Measurements from ENCODE around the gene SUMF1.
"Not testable (repeated sequence)": the region's sequence is repeated elsewhere in the genome, so short reads cannot be mapped to it uniquely, and the experiment has no call there.

SUMF1 gene

DNA sequence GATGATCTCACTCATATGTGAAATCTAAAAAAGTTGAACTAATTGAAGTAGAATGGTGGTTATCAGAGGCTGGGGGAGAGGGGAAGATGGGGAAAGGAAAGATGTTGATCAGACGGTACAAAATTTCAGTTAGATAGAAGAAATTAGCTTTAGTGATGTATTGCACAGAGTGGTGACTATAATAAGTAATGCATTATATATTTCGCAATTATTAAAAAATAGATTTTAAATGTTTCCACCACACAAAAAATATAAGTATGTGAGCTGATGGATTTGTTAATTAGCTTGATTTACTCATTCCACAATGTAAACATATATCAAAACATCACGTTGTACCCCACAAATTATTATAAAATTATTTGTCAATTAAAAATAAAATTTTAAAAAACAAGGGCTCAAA lies 8.1 kb downstream of the SUMF1 start:
- no peak for DNase-seq

DNA sequence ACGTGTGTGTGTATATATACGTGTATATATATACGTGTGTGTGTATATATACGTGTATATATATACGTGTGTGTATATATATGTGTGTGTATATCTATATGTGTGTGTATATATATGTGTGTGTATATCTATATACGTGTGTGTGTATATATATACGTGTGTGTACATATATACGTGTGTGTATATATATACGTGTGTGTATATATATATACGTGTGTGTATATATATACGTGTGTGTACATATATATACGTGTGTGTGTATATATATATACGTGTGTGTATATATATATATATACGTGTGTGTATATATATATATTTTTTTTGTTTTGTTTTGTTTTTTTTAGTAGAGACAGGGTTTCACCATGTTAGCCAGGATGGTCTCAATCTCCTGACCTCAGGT lies 10.3 kb downstream of the SUMF1 start:
- DNase-seq, result not testable (repeated sequence)

DNA sequence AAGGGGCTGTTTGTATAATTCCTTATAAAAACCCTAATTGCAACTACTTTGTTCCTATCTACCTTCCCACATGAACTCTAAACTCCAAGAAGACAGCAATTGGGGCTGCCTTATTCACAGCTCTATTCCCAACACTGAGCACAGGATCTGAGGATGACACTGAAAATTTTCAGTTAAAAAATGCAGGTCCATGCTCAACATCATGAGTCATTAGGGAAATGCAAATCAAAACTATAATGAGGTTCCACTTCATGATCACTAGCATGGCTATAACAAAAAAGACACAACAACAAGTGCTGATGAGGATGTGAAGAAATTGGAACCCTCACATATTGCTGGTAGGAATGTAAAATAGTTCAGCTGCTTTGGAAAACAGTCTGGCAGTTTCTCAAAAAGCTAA lies 12.9 kb downstream of the SUMF1 start:
- no peak for DNase-seq

DNA sequence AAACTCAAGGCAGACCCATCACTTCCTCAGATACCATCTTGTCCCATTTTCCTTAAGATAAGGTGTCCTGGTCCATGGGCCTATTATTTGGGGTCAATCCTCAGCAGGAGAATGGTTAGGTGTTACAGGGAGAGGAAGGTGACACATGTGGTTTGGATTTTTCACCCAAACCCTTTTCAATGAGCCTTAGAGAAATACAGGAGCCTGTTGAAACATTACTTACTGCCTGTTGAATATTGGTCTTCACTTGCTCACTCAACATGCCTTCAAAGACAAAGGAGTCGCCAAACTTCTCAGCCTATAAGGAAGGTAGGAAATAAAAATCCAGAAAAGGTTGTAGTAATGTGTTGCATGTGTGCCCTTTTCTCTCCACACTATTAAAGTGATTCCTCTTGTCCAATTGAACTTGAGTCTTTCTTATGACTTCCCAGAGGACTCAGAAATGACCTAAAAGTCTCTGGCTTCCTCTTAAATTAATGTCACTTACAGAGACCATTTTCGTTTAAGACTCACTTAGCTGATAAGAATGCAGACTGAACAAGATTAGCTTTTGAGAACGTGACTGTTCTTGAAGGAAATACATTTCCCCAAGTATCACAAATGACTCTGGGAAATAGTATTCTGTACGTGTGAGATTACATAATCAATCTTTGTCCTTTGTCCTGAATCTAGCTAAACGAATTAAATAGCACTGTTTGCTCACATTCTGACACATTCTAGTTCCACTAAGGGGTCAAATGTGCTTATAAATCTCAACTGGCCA lies 17.8 kb downstream of the SUMF1 start:
- no peak for DNase-seq

DNA sequence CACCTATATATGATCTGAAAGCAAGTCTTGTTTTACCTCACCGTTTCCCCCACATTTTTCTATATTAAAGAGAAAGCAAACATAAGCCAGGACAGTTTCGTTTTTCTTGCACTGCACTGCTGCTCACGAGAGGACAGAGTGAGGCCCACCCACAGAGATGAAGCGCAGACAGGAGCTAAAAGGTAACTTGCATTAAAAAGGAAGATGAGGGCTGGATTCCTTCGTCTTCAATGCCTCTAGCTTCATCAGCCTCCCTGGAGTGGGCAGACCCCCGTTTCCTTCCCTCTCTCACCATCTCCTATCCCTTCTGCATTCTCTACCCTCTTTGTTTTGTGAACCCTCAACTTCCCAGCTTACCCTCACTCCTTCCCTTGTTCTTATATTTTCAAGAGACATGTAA lies 18.9 kb downstream of the SUMF1 start:
- DNase-seq, result no peak

DNA sequence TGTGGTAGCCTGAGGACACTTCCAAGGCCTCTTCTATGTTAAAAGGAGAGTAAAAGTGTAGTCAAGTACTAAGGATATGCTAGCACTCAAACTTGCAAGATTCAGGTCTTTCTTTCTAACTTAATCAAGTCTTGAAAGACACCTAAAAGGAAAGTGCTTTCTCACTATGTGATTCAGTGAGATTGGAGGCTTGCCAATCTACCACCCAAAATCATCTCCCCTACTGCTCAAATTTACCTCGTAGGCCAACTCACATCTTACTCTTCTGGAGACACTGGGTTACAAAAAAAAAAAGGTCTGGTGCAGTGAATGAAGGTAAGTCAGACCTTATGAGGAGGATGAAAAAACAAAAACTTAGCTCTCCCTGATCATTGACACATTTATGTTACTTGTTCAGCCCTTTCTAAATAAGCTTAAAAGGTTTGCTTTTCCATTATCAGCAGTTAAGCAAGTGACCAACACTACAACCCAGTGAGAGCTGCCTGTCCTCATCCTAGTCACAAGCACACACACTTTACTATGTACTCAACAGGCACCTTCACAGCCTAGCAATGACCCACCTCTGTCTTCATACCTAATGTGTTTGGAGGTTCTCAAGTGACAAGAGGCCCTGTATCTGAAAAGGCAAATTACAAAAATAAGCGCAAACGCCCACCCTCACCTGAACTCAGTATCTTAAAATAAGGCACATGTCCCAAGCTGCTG lies 19.6 kb downstream of the SUMF1 start:
- DNase-seq, result no peak

DNA sequence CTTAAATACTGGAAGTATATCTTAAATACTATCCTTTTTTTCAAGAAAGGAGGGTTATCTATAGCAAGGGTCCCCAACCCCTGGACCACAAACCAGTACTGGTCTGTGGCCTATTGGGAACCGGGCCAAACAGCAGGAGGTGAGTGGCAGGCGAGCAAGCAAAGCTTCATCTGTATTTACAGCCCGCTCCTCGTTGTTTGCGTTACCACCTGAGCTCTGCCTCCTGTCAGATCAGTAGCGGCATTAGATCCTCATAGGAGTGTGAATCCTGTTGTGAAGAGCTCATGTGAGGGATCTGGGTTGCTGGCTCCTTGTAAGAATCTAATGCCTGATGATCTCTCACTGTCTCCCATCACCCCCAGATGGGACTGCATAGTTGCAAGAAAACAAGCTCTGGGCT lies 26.1 kb downstream of the SUMF1 start:
- no peak for DNase-seq

DNA sequence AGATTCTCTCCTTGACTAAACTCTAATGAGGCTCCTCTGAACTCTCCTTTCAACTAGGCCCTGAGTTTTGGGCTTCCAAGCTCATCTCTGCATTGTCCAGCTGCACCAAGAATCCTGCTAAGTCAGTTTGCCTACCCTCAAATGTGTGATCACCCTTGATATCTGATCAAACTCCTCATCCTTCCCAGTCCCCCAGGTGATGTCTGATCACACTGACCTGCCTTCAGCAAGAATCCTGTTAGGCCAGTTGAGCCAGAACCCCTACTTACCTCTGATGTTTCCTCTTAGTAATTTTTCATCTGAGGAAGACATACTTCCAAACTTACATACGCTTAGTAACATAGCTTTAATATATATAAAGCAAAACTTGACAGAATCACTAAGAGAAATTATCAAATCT lies 28.8 kb downstream of the SUMF1 start:
- no peak for DNase-seq

DNA sequence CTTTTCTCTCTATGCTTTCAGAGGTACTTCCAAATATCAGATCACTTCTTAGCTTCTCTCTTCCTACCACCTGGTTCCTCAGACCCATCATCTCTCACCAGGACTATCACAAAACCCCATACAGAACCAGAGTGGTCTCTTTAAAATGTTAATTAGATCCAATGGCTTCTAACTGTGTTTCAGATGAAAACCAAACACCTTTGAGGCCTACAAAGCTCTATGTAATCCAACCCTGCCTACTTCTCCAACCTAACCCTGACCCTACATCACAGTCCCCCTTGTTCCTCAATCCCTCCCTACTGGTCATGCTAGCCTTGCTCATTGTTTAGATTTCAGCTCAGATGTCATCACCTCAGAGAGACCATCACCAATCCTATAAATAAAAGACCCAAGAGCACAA lies 34.8 kb downstream of the SUMF1 start:
- no peak for DNase-seq

DNA sequence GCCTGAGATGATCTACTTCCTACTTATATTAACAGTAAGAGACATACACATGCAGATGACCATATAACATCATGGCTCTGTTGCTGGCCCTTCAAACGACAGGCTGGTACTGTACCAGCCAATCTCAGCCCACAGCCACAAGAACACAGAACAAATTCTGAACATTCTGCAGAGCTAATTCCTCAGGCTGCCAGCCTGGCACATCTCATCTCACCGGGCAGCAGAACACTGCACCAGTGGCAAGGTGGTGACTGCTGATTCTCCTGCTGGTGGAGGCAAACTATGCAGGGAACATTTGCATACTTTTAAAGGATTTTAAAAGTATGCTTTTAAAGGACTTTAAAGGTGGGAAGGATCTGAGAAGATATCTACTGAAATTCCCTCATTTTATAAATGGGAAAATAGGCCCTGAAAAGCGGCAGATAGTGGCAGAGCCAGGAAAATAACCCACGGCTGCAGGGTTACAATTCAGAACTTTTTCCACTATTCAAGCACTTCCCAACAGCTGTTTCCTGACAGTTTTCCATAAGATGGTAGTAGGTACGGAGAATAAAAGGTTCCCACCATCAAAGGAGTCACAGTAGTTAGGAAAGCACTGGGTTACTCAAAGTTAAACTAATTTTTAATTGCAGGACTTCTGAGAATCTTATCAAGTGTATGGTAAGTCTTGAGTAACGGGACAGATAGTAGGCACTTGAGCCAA lies 37.3 kb downstream of the SUMF1 start:
- no peak for DNase-seq

DNA sequence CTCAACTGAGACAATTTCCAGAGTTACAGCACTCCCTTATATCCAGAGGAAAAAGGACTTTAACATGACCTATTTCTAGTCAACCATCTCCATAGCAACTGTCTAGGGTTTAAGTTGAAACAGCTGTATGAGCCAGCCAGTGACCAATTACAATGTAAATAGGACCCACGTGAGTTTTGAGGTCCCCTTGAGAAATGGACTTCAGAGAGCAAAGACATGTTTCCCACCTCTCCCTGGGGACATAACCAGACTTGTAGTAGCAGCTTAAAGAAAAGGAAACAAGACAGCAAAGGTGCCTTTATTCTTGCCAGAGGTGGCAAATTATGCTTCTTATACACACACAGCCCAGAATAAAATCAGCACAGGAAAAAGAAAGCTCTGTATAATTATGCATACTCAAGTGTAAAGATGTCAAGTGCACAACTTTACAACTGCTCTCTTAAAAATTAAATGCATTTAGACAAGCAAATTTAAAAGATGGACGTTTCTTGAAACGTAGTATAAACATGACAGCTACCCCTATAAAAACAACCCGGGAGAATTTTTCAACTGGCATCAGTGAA lies 40.2 kb downstream of the SUMF1 start:
- no peak for DNase-seq

DNA sequence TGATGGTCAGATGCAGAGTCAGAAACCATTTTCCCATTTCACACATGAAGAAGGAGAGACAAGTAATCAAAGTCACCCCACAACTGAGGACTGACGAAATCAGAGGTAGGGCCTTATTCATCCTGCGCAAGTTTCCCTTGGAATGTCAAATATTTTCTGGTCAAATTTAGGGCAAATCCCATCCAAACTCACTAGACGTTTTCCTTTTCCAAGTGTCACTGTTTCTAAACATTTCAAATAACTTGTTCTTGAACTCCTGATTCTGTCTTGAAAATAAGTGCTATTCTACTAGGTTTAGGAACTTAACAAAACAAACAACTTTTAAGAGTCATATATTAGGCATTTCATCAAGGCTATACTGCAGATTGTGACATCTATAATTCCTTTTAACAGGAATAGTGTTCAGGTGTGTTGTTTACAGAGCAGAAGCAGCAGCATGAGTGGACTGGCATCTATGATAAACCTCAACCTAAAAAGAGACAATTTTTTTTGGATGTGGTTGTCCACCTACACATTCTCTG lies 40.7 kb downstream of the SUMF1 start:
- no peak for DNase-seq

DNA sequence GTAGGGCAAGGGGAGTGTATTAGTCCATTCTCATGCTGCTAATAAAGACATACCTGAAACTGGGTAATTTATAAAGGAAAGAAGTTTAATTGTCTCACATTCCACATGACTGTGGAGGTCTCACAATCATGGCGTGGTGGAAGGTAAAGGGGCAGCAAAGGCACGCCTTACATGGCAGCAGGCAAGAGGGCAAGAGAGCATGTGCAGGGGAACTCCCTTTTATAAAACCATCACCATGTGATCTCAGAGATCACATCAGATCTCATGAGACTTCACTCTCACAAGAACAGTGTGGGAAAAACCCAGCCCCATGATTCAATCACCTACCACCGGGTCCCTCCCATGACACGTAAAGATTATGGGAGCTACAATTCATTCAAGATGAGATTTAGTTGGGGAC lies 41.4 kb downstream of the SUMF1 start:
- DNase-seq, result no peak

DNA sequence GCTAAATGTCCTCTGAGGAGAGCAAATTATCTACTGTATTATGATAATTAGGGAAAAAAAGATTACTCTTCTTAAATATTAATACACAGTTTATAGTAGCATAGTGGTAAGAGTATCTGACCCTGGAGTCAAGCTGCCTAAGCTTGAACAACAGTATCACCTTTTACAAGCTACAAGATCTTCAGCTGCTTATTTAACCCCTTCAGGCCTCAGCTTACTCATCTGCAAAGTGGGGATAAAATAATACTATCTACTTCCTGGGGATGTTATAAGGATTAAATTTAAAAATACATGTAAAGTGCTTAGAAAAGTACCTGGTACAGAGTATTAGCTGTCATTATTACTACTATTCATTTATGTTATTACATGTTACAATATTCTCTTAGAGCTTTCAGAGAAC lies 42.0 kb downstream of the SUMF1 start:
- no peak for DNase-seq

DNA sequence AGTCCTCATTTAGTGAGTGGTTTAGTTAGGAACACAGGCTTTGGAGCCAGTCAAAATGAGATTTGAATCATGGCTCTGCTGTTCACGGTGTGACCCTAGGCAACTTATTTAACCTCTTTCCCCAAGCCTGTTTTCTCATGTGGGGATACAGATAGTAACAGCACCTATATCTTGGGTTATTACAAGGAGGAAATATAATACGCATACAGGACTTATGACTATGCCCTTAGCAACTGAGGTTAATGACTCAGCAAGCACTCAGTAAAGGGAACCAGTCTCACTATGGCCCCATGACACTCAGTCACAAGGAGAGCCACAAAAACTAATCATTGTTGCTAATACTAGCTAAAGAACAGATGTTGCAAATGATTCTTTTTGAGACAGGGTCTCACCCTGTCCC lies 45.9 kb downstream of the SUMF1 start:
- DNase-seq, result no peak

DNA sequence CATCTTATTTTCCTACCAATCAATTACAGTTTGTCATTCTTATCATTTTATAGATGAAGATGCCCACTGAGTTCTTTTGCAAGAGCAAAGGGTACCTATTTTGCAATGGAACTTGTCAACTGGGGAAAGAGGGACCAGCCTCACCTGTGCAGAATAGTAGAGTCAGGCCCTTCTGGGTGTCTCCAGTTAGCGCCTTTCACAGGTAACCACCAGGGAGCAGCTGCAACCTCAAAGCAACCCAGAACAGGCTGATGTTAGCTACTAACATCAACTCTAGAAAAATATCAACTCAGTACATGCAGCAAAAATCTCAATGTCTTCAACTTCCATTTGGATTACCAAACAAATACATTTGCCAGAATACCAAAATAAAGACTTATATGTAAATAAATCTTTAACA lies 47.1 kb downstream of the SUMF1 start:
- no peak for DNase-seq

DNA sequence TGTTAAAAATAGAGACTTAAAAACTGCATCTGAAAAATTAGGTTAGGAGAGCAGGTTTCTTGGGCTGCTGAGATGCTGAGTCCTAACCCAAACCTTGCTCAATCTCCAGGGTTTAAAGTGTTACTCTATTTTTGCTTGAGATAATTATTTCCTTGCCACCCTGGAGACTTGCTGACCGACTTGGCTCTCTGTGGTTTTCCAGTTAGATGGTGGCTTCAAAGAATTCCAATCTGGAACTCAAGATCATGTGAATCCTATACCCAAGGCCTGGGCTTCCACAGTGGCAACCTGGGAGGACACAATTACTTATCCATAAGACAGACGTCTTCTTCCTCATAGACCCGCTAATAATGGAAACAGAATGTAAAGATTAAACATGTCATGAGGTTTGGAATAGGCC lies 47.7 kb downstream of the SUMF1 start:
- DNase-seq, result no peak

DNA sequence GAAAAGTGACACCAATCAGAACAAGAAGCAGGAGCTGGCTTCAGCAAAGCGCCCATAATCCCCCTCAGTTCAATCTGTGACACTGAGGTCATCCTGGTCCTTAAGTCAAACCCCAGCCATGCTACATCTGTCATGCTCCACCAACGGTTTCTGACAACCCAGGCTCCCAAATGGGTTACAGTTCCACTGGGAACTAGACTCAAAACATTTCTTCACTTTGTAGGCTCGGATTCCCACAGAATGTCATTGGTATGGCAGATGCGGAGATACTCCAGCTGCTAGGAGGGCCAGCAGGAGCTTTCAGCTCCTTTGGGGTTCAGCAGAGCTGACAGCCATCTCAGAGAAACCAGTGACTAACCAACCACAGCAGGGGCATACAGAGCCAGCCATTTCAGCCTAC lies 48.9 kb downstream of the SUMF1 start:
- DNase-seq, result no peak

DNA sequence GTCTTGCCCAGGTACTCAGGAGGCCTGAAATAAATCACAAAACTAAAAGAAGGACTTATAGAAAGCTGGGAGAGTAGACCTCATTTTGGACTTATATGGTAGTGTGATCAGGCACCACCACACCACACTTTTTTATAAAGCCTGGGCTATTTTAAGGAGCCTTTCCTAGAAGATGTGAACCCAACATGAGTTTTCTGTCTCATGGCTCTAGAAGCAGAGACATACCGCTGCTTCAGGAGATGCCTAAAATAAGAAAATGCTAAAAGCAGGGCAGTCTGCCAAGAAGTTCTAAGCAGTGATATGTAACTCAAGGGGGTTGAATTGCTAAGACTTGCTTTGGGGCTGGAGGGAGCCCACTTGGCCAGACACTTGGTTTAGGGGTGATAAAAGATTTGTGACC lies 49.6 kb downstream of the SUMF1 start:
- no peak for DNase-seq

DNA sequence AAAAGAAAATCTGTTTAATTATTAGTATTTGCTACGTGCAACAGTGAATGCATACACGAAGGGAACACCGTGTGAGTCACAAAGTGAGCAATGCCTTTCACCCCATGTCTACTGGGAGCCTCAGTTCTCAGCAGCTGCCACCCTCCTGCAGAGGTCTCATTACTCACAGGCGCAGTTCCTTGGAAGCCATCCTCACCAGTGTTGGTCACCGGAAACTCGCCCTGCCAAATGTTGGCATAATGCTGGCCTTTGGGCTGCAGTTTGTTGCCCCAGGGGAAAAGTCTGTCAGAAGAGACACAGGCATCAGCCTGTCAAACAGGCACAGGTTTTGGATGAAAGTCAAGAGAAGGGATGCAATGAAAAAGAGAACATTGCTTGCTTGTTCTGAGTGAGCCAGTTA lies 50.1 kb downstream of the SUMF1 start:
- no peak for DNase-seq

DNA sequence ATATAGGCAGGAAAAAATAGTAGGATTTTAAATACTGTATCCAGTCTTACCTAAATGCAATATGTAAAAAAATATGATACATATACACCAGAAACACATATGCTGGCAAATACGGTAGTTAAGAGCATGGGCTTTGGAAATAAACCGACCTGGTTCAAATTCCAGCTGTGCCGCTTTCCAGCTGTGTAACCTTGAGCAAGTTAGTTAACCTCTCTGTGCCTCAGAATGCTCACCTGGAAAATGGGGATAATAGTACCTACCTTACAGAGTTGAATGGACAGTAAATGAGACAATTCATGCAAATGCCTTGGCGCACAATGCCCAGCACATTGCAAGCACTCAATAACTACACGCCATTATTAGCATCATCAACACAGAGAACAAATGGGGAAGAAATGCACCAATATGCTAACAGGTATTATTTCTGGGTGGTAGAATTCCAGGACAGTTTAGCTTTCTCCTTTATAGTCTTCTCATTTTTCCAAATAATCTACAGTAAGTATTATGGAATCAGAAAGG lies 50.6 kb downstream of the SUMF1 start:
- DNase-seq, result no peak

DNA sequence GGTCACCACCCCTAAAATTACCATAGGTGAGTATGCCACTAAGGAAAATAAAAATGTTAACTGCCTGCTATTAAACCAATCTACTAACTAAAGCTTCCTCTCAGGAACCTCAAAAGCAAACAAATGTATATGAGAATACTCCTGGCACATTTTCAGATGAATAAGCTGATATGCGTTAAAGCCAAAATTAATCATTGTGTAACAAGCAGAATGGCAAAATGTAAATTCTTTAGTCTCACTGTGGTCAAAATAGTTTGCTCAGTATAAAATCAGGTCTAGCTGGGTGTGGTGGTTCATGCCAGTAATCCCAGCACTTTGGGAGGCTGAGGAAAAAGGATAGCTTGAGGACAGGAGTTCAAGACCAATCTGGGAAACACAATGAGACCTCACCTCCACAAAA lies 53.6 kb downstream of the SUMF1 start:
- no peak for DNase-seq

DNA sequence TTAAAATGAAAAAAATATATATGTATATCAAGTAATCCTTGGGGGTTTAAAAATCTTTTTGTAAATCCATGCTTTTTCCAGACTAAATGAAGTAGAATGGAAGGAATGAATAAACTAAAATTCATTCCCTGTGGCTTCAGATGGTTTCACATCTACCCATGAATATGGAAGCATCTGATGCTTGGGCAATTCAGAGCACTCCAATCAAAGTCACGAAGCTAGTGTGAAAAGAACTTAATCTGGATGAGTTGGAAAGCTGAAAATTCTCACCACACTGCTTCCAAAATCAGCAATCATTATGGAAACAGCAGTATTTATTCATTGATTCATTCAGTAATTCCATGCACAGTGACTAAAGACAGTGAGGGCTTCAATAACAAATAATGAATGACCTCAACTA lies 55.2 kb downstream of the SUMF1 start:
- DNase-seq, result no peak

Measured in SIG-M5 (cell line).